Natural killer cell (primary cell): ENCODE data around the gene SNX14. TPM values are rescaled to one million over a fixed set of nuclear protein-coding genes. Genes with fewer than 3 reads are reported as not detected.

Experiments
- ATAC-seq, 3 donors: fragments of 150-1000 bp in 2 of 3; fragments of 200-7000 bp in 1 of 3; cut with Tn5 transposase; 1 replicate in 1 of 3; 2 replicates in 2 of 3; pipeline ENCODE4 v1.10.0; 2021; ENCODE audit warnings: mild to moderate bottlenecking in 2 of 3, moderate library complexity in 2 of 3
- DNase-seq, 2 donors: peaks; one replicate each; pipeline versions ENCODE4 v3.0.0 to v3.0.0-alpha.2; 2013 to 2021; ENCODE audit warnings: mixed read lengths in 1 of 2
- H3K27ac ChIP-seq: one replicate; pipeline ENCODE4 v1.5.1; 2013; ENCODE audit warnings: mild to moderate bottlenecking, low read length
- H3K27me3 ChIP-seq: one replicate; pipeline ENCODE4 v1.6.1; 2013; ENCODE audit warnings: low read length; ENCODE audit not compliant: control insufficient read depth, insufficient read depth
- H3K36me3 ChIP-seq: one replicate; pipeline ENCODE4 v1.6.1; 2013; ENCODE audit warnings: low read length; ENCODE audit not compliant: control insufficient read depth, insufficient read depth
- H3K4me1 ChIP-seq: one replicate; pipeline ENCODE4 v1.6.1; 2013; ENCODE audit warnings: low read length; ENCODE audit not compliant: control insufficient read depth, insufficient read depth
- H3K4me3 ChIP-seq: one replicate; pipeline ENCODE4 v1.5.1; 2013; ENCODE audit warnings: low read length
- H3K9me3 ChIP-seq: one replicate; pipeline ENCODE4 v1.6.1; 2013; ENCODE audit warnings: low read length; ENCODE audit not compliant: control insufficient read depth, insufficient read depth
- H3K27ac Mint-ChIP-seq, 2 donors: one replicate each; pipeline ENCODE4 v1.8.0; 2022; ENCODE audit warnings: mild to moderate bottlenecking in 2 of 2, mixed read lengths in 2 of 2, moderate library complexity in 1 of 2
- H3K27me3 Mint-ChIP-seq, 2 donors: one replicate each; pipeline ENCODE4 v1.8.0; 2022; ENCODE audit warnings: low read depth in 2 of 2, mixed read lengths in 2 of 2
- H3K36me3 Mint-ChIP-seq: one replicate; pipeline ENCODE4 v1.8.0; 2022; ENCODE audit warnings: mixed read lengths
- H3K4me1 Mint-ChIP-seq, 2 donors: one replicate each; pipeline ENCODE4 v1.8.0; 2022; ENCODE audit warnings: mixed read lengths in 2 of 2
- H3K4me3 Mint-ChIP-seq: one replicate; pipeline ENCODE4 v1.8.0; 2022; ENCODE audit warnings: mild to moderate bottlenecking, moderate library complexity, mixed read lengths
- H3K9me3 Mint-ChIP-seq, 2 donors: one replicate each; pipeline ENCODE4 v1.8.0; 2022; ENCODE audit warnings: mixed read lengths in 2 of 2
- WGBS: methylation state at CpG from one replicate; pipeline ENCODE4 v1.1.7; 2013; ENCODE audit warnings: missing lambda C conversion rate; ENCODE audit not compliant: insufficient coverage; 5-methylcytosine and 5-hydroxymethylcytosine counted together
- intact Hi-C: fragments of 100-400 bp; cut with micrococcal nuclease; formaldehyde crosslinking; loops from one replicate; pipeline ENCODE4 v1.14.2; 2022
- total RNA-seq, 4 donors: library from RNA; stranded (reverse); fragments of 120-200 nt in 1 of 4; gene quantifications; one replicate each; pipeline versions ENCODE4 v1.2.3 to v1.2.4, GENCODE V29; 2013 to 2022
- TF ChIP-seq, protein P1 (sequence below): fragments of 200-600 bp; IDR thresholded peaks from one replicate; pipeline ENCODE4 v1.8.0; 2022; ENCODE audit warnings: antibody characterized with exemption

The SNX14 gene
- total RNA-seq, 3 donors from 2014 or later (not counting 1 experiment from before 2014, with no cell fraction given): 73.0 to 109 (median 80.3) TPM

- intact Hi-C loops: no loop called here
- Mint-ChIP-seq H3K4me3 (no peak overlapping the region), H3K9me3 (no peaks in the 10 kb centered on the region), H3K36me3 (no peaks in the 10 kb centered on the region), H3K27ac (no peak overlapping the region), H3K27me3 (peaks cover 47 to 77% of the 10 kb centered on the region in 2 donors), H3K4me1 (peaks cover 57 to 59% of the 10 kb centered on the region in 2 donors)
- ATAC-seq: no peak
- Histone ChIP-seq H3K4me3 (no peak overlapping the region), H3K4me1 (peaks cover 37% of the 10 kb centered on the region), H3K27me3 (peaks cover 21% of the 10 kb centered on the region), H3K9me3 (no peaks in the 10 kb centered on the region), H3K36me3 (no peaks in the 10 kb centered on the region), H3K27ac (no peak overlapping the region)
- TF ChIP-seq, protein P1, sequence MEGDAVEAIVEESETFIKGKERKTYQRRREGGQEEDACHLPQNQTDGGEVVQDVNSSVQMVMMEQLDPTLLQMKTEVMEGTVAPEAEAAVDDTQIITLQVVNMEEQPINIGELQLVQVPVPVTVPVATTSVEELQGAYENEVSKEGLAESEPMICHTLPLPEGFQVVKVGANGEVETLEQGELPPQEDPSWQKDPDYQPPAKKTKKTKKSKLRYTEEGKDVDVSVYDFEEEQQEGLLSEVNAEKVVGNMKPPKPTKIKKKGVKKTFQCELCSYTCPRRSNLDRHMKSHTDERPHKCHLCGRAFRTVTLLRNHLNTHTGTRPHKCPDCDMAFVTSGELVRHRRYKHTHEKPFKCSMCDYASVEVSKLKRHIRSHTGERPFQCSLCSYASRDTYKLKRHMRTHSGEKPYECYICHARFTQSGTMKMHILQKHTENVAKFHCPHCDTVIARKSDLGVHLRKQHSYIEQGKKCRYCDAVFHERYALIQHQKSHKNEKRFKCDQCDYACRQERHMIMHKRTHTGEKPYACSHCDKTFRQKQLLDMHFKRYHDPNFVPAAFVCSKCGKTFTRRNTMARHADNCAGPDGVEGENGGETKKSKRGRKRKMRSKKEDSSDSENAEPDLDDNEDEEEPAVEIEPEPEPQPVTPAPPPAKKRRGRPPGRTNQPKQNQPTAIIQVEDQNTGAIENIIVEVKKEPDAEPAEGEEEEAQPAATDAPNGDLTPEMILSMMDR: no peak
- no peak for DNase-seq
- WGBS: 70% methylated on average over 3 of the region's 4 CpGs
These were observed 128.9 kb downstream of the SNX14 start for GRCh38 chr6:85464722-85465150.

GRCh38 chr6:85464260-85464644 lies 129.4 kb downstream of the SNX14 start:
- ATAC-seq (no peak), DNase-seq (no peak)
- H3K9me3 Mint-ChIP-seq: no peaks in the 10 kb centered on the region
- H3K27ac ChIP-seq: no peak overlapping the region
- peaks cover 57 to 63% of the 10 kb centered on the region in 2 donors for H3K4me1 Mint-ChIP-seq
- peaks cover 18% of the 10 kb centered on the region for H3K27me3 ChIP-seq
- no peaks in the 10 kb centered on the region for H3K36me3 Mint-ChIP-seq
- no peak overlapping the region for H3K27ac Mint-ChIP-seq
- 64% methylated on average over 4 of the region's 4 CpGs for WGBS
- H3K27me3 Mint-ChIP-seq: peaks cover 45 to 73% of the 10 kb centered on the region in 2 donors
- H3K36me3 ChIP-seq: no peaks in the 10 kb centered on the region
- TF ChIP-seq, protein P1: no peak
- H3K4me1 ChIP-seq: peaks cover 37% of the 10 kb centered on the region
- H3K4me3 Mint-ChIP-seq: no peak overlapping the region
- H3K9me3 ChIP-seq: no peaks in the 10 kb centered on the region
- intact Hi-C loops: no loop called here
- H3K4me3 ChIP-seq: no peak overlapping the region

GRCh38 chr6:85463621-85464259 lies 129.9 kb downstream of the SNX14 start:
- no peaks in the 10 kb centered on the region for H3K9me3 Mint-ChIP-seq
- H3K27me3 Mint-ChIP-seq: peaks cover 43 to 69% of the 10 kb centered on the region in 2 donors
- no peak overlapping the region for H3K27ac ChIP-seq
- H3K27me3 ChIP-seq: peaks cover 18% of the 10 kb centered on the region
- no peak overlapping the region for H3K4me3 ChIP-seq
- no peaks in the 10 kb centered on the region for H3K9me3 ChIP-seq
- ATAC-seq (no peak), DNase-seq (no peak)
- WGBS: 87% methylated on average over 4 of the region's 4 CpGs
- H3K4me3 Mint-ChIP-seq: no peak overlapping the region
- TF ChIP-seq, protein P1: no peak
- H3K4me1 ChIP-seq: peaks cover 37% of the 10 kb centered on the region
- H3K27ac Mint-ChIP-seq: no peak overlapping the region
- H3K4me1 Mint-ChIP-seq: peaks cover 57 to 63% of the 10 kb centered on the region in 2 donors
- H3K36me3 ChIP-seq: no peaks in the 10 kb centered on the region
- H3K36me3 Mint-ChIP-seq: no peaks in the 10 kb centered on the region
- intact Hi-C loops: no loop called here

DNA sequence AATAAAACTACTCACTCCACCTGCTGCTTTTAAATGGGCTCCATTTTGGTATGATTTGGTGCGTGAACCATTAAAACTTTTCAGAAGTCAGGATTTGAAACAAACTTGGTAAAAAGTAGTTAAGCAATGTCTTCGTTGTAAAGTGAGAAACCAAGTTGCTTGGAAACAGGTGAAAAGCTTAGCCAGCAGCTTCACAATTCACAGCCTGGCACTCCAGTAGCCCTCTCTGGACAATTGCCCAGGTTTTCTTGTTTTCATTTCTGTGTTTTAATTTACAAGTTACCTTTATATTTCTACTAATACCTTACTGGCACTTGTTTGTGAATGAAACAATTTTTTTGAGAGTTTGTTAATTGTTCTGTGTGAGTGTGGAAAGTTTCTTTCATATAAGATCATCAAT lies 131.0 kb downstream of the SNX14 start:
- Mint-ChIP-seq H3K9me3 (no peaks in the 10 kb centered on the region), H3K27me3 (peaks cover 38 to 59% of the 10 kb centered on the region in 2 donors), H3K27ac (peak overlapping the region in 1 of 2 donors; percentile 69), H3K4me3 (peak overlapping the region; percentile 85), H3K4me1 (peaks cover 57 to 63% of the 10 kb centered on the region in 2 donors), H3K36me3 (no peaks in the 10 kb centered on the region)
- WGBS: 79% methylated on average over 2 of the region's 2 CpGs
- ATAC-seq (no peak), DNase-seq (no peak)
- TF ChIP-seq, protein P1: no peak
- intact Hi-C loops: no loop called here
- H3K27ac ChIP-seq: no peak overlapping the region
- H3K4me3 ChIP-seq: no peak overlapping the region
- H3K36me3 ChIP-seq: no peaks in the 10 kb centered on the region
- peaks cover 39% of the 10 kb centered on the region for H3K4me1 ChIP-seq
- peaks cover 16% of the 10 kb centered on the region for H3K27me3 ChIP-seq
- H3K9me3 ChIP-seq: no peaks in the 10 kb centered on the region
